Kasumi-1 (cell line): Measurements from ENCODE around the gene RNU1-4.
"Not testable (repeated sequence)": the region's sequence is repeated elsewhere in the genome, so short reads cannot be mapped to it uniquely, and the experiment has no call there.

Experiments
- DNase-seq, 2 experiments: peaks; one replicate each; lab custom pipeline; 2025; lab: John Stamatoyannopoulos, UW

Gene RNU1-4

DNA sequence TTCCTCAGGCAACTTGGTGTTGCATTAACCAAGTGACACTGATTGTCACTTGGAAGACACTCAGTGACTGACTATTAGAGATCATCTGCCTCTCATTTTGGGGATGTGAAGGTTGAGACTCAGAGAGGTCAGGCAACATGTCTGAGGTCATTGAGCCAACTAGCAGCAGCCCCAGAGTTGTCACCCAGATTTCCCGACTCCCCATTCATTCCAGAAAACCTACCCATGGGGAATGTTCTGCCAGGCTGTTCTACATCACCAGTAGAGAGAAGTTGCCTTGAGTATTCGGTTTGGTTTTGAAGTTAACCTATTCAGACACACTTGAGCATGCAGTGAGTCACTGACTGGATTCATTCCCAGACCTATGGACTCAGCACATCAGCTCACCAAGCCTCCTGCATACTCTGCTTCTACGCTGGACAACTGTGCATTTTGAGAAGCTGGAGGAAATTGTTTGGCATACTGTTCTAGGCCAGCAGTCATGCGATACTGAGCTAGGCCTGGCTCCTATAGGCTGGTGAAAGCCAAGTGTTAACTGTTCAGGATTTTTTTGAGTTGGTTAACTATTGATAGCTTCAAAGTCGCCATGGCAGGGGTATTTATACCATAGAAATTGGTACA is 29.9 kb downstream of the RNU1-4 start:
- DNase-seq, result not testable (repeated sequence)

DNA sequence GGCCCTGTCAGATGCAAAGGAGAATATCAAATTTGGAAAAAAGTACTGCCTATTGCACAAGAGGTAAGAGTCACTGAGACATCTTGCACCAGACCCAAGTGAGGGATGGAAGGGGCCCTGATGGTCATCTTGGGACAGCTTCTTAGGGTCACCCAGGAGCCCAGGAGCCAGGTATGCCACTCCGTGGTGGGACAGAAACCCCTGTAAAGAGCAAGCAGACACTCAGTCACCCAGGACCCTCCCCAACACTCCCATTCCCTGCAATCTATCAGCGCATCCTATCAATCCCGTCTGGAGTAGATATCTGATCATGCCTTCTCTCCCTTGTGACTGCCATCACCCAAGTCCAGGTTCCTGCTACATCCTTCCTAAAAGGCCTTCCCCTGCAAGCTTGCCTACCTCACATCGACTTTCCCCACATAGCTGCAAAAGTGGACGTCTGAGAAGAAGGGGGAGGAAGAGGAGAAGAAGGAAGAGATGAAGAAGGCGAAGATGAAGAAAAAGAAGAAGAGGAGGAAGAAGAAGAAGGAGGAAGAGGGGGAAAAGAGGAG is 30.7 kb downstream of the RNU1-4 start:
- not testable (repeated sequence) for DNase-seq

DNA sequence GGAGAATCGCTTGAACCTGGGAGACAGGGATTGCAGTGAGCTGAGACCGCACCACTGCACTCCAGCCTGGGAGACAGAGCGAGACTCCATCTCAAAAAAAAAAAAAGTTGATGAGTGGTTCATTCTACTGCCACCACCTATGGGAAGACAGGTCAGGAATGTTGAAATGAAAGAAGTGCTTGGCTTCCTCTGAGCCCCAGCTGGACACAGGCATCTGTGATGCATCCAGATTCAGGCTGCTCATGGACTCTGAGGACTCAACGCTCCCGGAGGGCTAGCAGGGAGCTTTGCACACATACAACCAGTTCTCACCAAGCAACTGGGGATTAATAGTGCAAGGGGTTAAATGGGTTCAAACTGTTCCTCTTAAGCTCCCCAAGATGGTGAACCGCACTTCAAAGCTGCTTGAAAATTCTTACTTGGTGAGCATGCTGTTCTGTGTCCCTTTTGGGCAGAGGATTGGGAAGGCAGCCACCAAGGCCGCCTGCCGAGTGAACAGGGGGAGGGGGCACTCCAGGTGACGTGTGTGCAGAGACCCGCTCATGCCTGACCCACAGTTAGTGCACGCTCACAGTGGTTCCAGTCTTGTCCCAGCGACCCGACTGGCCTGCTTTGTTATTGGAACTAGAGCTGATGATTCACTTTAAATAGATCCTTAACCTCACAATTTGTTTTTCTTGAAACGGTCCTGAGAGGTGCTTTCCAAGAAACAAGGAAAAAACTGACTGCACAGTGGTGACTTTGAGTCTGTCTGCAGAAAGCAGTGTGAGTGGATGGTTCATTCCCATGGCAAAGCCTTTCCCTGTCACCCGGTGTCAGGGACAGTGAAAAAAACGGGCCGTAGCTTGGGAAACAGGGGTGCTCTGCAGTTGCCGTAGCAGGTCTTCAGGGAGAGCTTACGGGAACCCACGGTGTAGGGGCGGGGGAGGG is 32.2 kb downstream of the RNU1-4 start:
- not testable (repeated sequence) for DNase-seq

GRCh38 chr1:16773205-16773596 is 32.9 kb downstream of the RNU1-4 start:
- not testable (repeated sequence) for DNase-seq

GRCh38 chr1:16773723-16774122 is 33.4 kb downstream of the RNU1-4 start:
- not testable (repeated sequence) for DNase-seq

GRCh38 chr1:16774773-16775172 is 34.5 kb downstream of the RNU1-4 start:
- not testable (repeated sequence) for DNase-seq

GRCh38 chr1:16775290-16775689 is 35.0 kb downstream of the RNU1-4 start:
- not testable (repeated sequence) for DNase-seq

GRCh38 chr1:16776248-16776647 is 35.9 kb downstream of the RNU1-4 start:
- DNase-seq, result not testable (repeated sequence)

DNA sequence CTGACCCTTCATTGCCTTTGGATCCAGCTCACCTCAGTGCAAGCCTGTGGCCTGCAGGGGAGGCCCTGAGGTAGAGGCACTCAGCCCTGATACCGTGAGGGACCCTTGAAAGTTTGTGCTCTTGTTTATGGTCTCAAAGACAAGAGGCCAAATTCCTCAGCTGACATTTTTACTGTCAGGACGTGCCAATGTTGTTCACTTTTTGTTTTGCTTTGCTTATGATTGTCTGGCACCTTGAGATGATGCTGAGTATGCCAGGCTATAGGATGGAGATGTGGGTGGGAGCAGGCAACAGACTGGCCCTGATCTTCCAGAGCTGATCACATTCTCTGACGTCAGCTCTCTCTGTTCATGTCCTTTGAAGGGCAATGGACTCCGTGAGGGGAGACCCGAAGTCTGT is 36.5 kb downstream of the RNU1-4 start:
- not testable (repeated sequence) for DNase-seq

DNA sequence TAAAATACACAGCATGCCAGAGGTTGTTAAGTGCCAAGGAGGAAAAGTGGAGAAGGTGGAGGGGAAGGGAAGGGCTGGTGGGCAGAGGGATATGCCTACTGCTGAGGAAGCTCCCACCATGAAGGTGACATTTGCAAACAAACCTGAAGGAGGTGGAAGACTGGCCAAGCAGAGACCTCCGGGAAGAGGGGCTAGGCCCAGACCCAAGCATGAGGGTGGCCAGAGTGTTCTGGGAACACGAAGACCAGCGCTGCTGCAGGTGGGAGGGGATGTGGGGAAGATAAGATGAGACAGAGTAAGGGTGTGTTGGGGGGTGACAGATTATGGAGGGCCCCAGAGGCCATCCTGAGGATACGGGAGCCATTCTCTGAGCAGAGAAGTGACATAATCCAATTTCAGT is 37.5 kb downstream of the RNU1-4 start:
- DNase-seq, result not testable (repeated sequence)

DNA sequence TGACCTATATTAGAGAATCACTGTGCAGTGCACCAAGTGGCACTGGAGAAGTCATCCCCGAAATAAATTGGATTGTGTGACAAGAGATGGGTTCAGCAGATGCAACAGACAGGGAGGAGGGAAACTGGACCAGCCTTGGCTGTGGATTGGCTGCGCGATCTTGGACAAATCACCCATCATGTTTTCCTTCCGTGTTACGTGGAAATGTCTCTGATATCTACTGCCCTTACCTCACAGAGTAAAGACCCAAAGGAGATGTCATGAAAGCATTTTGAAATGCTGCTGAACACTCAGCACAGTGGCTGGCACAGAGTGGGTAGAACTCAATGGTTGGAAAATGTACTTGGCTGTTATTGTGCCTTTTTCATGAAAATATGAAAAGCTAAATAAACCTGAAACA is 39.2 kb downstream of the RNU1-4 start:
- not testable (repeated sequence) for DNase-seq

- DNase-seq, result not testable (repeated sequence)
Measured at GRCh38 chr1:16781033-16781432, 40.7 kb downstream of the RNU1-4 start.

DNA sequence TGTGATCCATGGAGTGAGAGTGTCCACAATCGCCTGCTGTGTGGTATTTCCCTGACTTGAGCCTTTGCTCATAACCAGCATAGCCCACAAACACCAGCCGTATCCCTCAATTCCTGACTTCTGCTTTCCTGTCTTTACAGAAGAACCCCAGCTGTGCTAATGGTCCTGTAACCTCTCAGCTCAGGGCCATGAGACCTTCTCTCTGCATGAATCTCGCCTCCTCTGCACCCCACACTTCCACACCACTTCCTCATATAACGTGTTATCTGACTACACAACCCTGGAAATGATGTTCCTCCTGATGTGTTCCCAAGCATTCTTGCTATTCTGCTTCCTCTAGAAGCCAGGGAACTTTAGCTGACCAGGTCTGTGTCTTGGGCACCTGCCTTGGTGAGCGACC is 41.3 kb downstream of the RNU1-4 start:
- DNase-seq, result not testable (repeated sequence)

GRCh38 chr1:16784955-16785354 is 44.6 kb downstream of the RNU1-4 start:
- DNase-seq, result not testable (repeated sequence)

DNA sequence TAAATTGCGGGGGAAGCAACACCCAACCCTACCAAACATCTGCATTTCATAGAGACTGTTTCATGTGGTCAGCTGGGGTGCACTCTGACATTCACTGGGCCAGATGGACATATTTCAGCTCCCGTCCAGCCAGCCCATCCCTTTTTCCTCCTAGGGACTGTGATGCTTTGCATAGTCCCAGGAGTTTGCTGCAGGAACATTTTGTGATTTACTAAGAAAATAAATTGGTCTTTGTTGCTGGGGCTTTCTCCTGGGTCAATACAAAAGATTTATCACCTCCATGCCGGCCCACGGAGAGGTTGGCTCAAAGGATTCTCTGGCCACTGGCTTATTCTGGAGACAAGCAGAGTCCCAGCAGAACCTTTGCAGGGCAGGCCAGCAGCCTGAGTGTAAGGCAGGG is 46.0 kb downstream of the RNU1-4 start:
- DNase-seq, result not testable (repeated sequence)

GRCh38 chr1:16787175-16787574 is 46.9 kb downstream of the RNU1-4 start:
- DNase-seq, result not testable (repeated sequence)

DNA sequence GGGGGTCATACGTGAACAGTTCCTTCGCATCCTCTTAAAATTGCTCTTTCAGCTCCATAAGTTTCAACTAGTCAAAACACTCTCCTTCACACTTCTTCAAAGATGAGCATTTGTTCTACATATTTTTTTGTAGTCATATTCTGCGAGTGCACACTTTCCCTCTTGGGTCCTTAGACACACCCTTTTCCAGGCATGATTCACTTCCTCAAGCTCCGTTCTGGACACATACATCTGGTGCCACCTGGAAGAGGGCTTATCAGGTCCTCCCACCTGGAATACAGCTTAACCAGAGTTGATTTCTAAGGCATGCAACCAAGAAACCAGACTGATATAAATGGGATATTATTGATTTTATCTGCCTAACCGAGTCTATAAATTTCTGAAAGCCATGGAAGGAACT is 47.4 kb downstream of the RNU1-4 start:
- DNase-seq, result not testable (repeated sequence)
